NB4 (cell line): ENCODE results near the gene RAB11B.
A peak's percentile ranks its signal among the peaks of the same experiment; 100 is the strongest.
"Not testable (repeated sequence)": the region's sequence is repeated elsewhere in the genome, so short reads cannot be mapped to it uniquely, and the experiment has no call there.

Experiments
- DNase-seq: peaks from one replicate; pipeline ENCODE4 v3.0.0; 2010; ENCODE audit warnings: low read depth
- H3K4me3 ChIP-seq: one replicate; pipeline ENCODE4 v1.5.1; 2011; ENCODE audit warnings: mild to moderate bottlenecking, low read depth, low read length, moderate library complexity
- CTCF ChIP-seq: IDR thresholded peaks from one replicate; pipeline ENCODE4 v1.5.1; 2012; ENCODE audit warnings: low read depth, low read length
- MYC ChIP-seq: IDR thresholded peaks from 2 replicates; pipeline ENCODE4 v1.6.1; 2011; ENCODE audit warnings: low read depth, low read length
- POLR2A ChIP-seq: IDR thresholded peaks from 2 replicates; pipeline ENCODE4 v1.6.1; 2011; ENCODE audit warnings: mild to moderate bottlenecking; ENCODE audit not compliant: insufficient read length; ENCODE audit errors: extremely low read depth
- TF ChIP-seq, protein P1 (sequence below): IDR thresholded peaks from 2 replicates; pipeline ENCODE4 v1.6.1; 2011; ENCODE audit warnings: low read depth, low read length

RAB11B gene

DNA sequence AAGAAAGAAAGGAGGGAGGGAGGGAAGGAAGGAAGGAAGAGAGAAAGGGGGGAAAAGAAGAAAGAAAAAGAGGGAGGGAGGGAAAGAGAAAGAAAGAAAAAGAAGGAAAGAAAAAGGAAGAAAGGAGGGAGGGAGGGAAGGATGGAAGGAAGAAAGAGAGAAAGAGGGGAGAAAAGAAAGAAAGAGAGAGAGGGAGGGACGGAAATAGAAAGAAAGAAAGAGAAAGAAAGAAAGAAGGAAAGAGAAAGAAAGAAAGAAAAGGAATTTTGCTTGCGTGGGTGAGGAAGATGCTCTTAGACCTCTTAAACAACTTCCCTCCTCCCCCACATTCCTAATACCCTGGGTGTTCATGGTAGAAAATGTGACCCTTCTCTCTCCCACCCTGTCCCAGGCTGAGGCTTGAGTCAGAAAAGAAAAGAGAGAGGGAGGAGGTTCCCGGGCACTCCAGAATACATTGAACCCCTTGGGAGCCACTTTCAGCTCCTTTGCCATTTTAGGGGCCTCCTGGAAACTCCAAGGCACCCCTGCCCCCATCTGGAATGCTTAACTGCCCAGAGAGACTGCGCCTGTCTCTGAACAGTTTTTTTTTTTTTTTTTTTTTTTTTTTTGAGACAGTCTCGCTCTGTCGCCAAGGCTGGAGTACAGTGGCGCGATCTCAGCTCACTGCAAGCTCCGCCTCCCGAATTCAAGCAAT lies 37.9 kb upstream of the RAB11B start:
- no peak for DNase-seq
- H3K4me3 ChIP-seq: no peak overlapping the region
- TF ChIP-seq POLR2A (no peak), CTCF (no peak), MYC (no peak)
- TF ChIP-seq, protein P1, sequence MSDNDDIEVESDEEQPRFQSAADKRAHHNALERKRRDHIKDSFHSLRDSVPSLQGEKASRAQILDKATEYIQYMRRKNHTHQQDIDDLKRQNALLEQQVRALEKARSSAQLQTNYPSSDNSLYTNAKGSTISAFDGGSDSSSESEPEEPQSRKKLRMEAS: no peak

DNA sequence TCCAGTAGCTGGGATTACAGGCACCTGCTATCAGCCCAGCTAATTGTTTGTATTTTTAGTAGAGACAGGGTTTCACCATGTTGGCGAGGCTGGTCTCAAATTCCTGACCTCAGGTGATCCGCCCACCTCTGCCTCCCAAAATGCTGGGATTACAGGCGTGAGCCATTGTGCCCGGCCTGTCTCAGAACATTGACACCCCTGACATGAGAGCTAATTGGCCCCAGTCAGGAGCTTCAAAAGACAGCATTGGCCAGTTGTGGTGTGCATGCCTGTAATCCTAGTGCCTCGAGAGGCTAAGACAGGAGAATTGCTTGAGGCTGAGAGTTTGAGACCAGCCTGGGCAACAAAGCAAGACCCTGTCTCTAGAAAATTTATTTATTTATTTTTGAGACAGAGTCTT lies 37.3 kb upstream of the RAB11B start:
- DNase-seq, H3K4me3 ChIP-seq: not testable (repeated sequence)

DNA sequence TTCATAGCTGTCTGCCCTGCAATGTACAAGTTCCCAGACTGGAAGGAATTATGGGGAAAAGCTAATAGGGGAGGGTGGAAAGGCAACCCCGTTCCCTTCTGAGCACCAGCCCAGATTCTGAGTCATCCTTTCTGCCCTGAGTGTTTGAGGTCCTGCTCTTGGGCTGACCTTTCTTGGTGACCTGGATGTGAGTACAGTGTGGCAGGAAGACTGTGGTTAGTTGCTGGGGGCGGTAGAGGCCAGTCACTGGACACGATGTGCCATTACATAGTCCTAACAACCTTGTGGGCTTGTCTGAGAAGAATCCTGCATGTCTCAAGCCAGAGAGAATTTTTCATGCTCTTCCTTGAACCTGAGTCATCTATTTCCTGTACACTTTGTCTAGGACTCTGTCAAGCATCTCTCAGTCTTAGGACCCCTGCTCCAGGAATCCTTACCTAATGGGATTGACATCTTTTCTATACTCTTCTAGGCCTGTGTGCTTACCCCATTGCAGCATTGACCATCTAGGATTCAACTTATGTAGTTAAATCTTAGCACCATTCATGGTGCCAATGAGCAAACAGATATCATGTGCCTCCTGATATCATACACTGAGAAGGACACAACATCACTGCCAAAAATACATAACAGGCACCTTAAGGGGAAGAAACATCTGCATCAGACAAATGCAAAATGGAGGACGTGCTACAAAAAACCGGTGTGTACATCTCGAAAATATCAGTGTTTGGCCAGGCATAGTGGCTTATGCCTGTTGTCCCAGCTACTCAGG lies 34.3 kb upstream of the RAB11B start:
- H3K4me3 ChIP-seq: no peak overlapping the region
- TF ChIP-seq CTCF (no peak), MYC (peak; percentile 50; the same call in 1 of the 2 replicates), POLR2A (no peak)
- TF ChIP-seq, protein P1: 0 out of 2 replicates have a peak, but pooled peaks have one; percentile 18
- peak; percentile 83 for DNase-seq

DNA sequence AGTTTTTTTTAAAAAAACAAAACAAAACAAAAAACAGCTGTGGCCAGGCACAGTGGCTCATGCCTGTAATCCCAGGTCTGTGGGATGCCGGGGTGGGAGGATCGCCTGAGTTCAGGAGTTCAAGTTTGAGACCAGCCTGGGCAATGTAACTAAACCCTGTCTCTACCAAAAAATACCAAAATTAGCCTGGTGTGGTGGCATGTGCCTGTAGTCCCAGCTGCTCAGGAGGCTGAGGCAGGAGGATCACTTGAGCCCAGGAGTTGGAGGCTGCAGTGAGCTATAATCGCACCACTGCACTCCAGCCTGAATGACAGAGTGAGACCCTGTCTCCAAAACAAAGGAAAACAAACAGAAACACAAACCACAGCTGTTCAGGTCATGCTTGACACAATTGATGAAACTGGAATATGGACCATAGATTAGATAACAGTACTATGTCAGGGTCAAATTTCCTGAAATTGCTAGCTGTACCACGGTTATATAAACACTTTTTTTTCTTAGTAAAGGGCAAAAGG lies 33.1 kb upstream of the RAB11B start:
- DNase-seq: no peak
- no peak overlapping the region for H3K4me3 ChIP-seq
- TF ChIP-seq, protein P1: no peak
- TF ChIP-seq MYC: no peak
- TF ChIP-seq CTCF: no peak
- TF ChIP-seq POLR2A: no peak

DNA sequence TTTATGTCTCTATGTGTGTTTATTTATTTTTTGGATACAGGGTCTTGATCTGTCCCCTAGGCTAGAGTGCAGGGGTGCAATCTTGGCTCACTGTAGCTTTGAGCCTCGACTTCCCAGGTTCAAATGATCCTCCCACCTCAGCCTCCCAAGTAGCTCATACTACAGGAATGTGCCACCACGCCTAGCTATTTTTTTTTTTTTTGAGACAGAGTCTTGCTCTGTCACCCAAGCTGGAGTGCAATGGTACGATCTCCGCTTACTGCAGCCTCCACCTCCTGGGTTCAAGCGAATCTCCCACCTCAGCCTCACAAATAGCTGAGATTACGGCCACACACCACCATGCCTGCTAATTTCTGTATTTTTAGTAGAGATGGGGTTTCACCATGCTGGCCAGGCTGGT lies 31.2 kb upstream of the RAB11B start:
- no peak for TF ChIP-seq MYC
- no peak for TF ChIP-seq CTCF
- TF ChIP-seq POLR2A: no peak
- TF ChIP-seq, protein P1: no peak
- H3K4me3 ChIP-seq: no peak overlapping the region
- no peak for DNase-seq

DNA sequence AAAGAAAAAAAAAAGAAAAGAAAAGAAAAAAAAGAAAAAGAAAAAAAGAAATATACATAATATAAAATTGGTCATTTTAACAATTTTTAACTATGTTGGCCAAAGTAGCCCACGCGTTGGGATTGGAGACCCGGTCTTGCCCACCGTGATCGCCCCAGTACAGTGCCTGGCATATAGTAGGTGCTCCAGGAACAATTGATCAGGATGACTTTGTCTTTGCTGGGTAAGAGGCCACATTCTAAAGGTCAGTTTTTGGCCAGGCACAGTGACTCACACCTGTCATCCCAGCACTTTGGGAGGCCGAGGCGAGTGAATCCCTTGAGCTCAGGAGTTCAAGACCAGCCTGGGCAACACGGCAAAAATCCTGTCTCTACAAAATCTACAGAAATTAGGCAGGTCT lies 30.0 kb upstream of the RAB11B start:
- no peak for DNase-seq
- TF ChIP-seq MYC (no peak), POLR2A (no peak), CTCF (no peak)
- TF ChIP-seq, protein P1: no peak
- no peak overlapping the region for H3K4me3 ChIP-seq
